MM.1S (cell line): Measurements from ENCODE around the gene CEP85.

Experiments used
- CTCF ChIP-seq: fragments of 300-600 bp; sonication (generic); IDR thresholded peaks from 2 replicates; pipeline ENCODE4 v1.5.1; 2016; ENCODE audit warnings: antibody characterized with exemption, low read length, mixed read lengths
- EZH2 ChIP-seq: fragments of 300-600 bp; sonication (generic); optimal IDR thresholded peaks from 2 replicates; pipeline ENCODE3; 2017; ENCODE audit warnings: low read depth, mild to moderate bottlenecking, antibody characterized with exemption, low read length, mixed read lengths
- EZH2phosphoT487 ChIP-seq: fragments of 300-600 bp; sonication (generic); IDR thresholded peaks from 2 replicates; pipeline ENCODE4 v1.6.1; 2018; ENCODE audit warnings: antibody characterized with exemption, low read length

GRCh38 chr1:26257222-26257621, 23.2 kb downstream of the CEP85 start:
- TF ChIP-seq CTCF, result no peak
- no peak for TF ChIP-seq EZH2
- no peak for TF ChIP-seq EZH2phosphoT487
